HCT116 (cell line): ENCODE results near the gene DENND2A.

Experiments used
- CEBPB ChIP-seq: IDR thresholded peaks from 2 replicates; pipeline ENCODE4 v1.6.1; 2012; ENCODE audit warnings: low read depth
- EGR1 ChIP-seq: IDR thresholded peaks from 2 replicates; pipeline ENCODE4 v1.6.1; 2012; ENCODE audit warnings: low read depth
- EZH2 ChIP-seq: fragments of 200-600 bp; sonication (generic); IDR thresholded peaks from 2 replicates; pipeline ENCODE4 v1.6.1; 2017; ENCODE audit warnings: antibody characterized with exemption, mixed run types
- FOSL1 ChIP-seq: IDR thresholded peaks from 2 replicates; pipeline ENCODE4 v1.6.1; 2012; ENCODE audit warnings: low read depth
- RAD21 ChIP-seq: IDR thresholded peaks from 2 replicates; pipeline ENCODE4 v1.6.1; 2012; ENCODE audit warnings: low read depth, mild to moderate bottlenecking
- SIN3A ChIP-seq: IDR thresholded peaks from 2 replicates; pipeline ENCODE4 v1.6.1; 2012; ENCODE audit warnings: low read depth
- TF ChIP-seq, protein P1 (sequence below), 3 experiments: fragments of 200-600 bp in 1 of 3; sonication (generic) in 1 of 3; IDR thresholded peaks in 2 of 3; conservative IDR thresholded peaks in 1 of 3; 2 replicates each; pipeline ENCODE4 v1.5.1; 2012 to 2017; ENCODE audit warnings: low read depth in 2 of 3, low read length in 2 of 3, antibody characterized with exemption in 1 of 3, borderline replicate concordance in 1 of 3, control low read depth in 1 of 3, mild to moderate bottlenecking in 1 of 3, mixed read lengths in 1 of 3, mixed run types in 1 of 3, moderate library complexity in 1 of 3; ENCODE audit not compliant: insufficient read depth in 1 of 3

DNA sequence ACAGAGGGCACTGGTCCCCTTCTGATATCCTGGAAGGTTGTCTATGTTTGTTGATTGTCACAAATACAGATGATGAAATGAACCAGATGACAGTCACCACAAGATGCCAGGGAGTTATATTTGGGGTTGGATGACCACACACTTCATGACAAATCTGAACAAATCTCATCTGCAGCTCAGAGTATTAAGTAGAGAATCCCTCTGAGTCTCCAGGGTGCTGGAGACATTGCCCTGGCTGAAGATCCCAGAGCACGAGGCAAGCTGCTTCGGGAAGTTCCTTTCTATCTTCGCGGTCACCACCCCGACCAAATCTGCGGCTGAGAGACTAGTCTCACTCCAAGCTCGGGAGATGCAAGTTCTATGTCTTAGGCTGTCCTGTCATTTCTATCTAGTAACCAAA lies 9.0 kb downstream of the DENND2A start:
- TF ChIP-seq, protein P1, sequence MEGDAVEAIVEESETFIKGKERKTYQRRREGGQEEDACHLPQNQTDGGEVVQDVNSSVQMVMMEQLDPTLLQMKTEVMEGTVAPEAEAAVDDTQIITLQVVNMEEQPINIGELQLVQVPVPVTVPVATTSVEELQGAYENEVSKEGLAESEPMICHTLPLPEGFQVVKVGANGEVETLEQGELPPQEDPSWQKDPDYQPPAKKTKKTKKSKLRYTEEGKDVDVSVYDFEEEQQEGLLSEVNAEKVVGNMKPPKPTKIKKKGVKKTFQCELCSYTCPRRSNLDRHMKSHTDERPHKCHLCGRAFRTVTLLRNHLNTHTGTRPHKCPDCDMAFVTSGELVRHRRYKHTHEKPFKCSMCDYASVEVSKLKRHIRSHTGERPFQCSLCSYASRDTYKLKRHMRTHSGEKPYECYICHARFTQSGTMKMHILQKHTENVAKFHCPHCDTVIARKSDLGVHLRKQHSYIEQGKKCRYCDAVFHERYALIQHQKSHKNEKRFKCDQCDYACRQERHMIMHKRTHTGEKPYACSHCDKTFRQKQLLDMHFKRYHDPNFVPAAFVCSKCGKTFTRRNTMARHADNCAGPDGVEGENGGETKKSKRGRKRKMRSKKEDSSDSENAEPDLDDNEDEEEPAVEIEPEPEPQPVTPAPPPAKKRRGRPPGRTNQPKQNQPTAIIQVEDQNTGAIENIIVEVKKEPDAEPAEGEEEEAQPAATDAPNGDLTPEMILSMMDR (IDR thresholded peaks at IDR 0.05 in 2 of 3, conservative IDR thresholded peaks at IDR 0.05 in 1 of 3; ENCODE audit: borderline replicate concordance in 1 of 3, insufficient read depth in 1 of 3, low read depth in 2 of 3, low read length in 2 of 3), result no peak
- TF ChIP-seq EGR1 (no peak), EZH2 (no peak), CEBPB (no peak), RAD21 (no peak), FOSL1 (no peak), SIN3A (no peak)
